HFFc6 (cell line): Measurements from ENCODE around the gene CACNG6. TPM values are rescaled to one million over a fixed set of nuclear protein-coding genes. Genes with fewer than 3 reads are reported as not detected.

ENCODE experiments used
- DNase-seq: peaks from one replicate; pipeline ENCODE4 v3.0.0-alpha.2; 2018
- H3K27ac Mint-ChIP-seq: 2 replicates; pipeline ENCODE4 v1.8.0; 2020; ENCODE audit warnings: mild to moderate bottlenecking, mixed read lengths
- H3K27me3 Mint-ChIP-seq: 2 replicates; pipeline ENCODE4 v1.8.0; 2021; ENCODE audit warnings: mild to moderate bottlenecking, moderate library complexity, mixed read lengths; ENCODE audit not compliant: insufficient read depth
- H3K36me3 Mint-ChIP-seq: 2 replicates; pipeline ENCODE4 v1.8.0; 2021; ENCODE audit warnings: low read depth, mixed read lengths
- H3K4me1 Mint-ChIP-seq: 2 replicates; pipeline ENCODE4 v1.8.0; 2020; ENCODE audit warnings: low read depth, mixed read lengths
- H3K4me3 Mint-ChIP-seq: 2 replicates; pipeline ENCODE4 v1.8.0; 2020; ENCODE audit warnings: mild to moderate bottlenecking, moderate library complexity, mixed read lengths
- H3K9me3 Mint-ChIP-seq: 2 replicates; pipeline ENCODE4 v1.8.0; 2020; ENCODE audit warnings: mild to moderate bottlenecking, mixed read lengths
- CTCF ChIP-seq: fragments of 200-600 bp; sonication (generic); IDR thresholded peaks from 2 replicates; pipeline ENCODE4 v1.5.0; 2021; ENCODE audit warnings: antibody characterized with exemption, mild to moderate bottlenecking
- total RNA-seq, 6 experiments: library from RNA; stranded (reverse); fragmentation: NEBNext Ultra II Directional; extraction: Animal tissue kit (Norgen Biotek cat#: 25700); gene quantifications; 2 replicates in 1 of 6; 3 replicates in 5 of 6; pipeline ENCODE4 v1.2.3, GENCODE V29; 2021

Gene CACNG6
- total RNA-seq, 6 experiments from 2014 or later: not detected

GRCh38 chr19:54009440-54009839 is 18.0 kb downstream of the CACNG6 start:
- no peak overlapping the region for H3K4me3 Mint-ChIP-seq
- no peaks in the 10 kb centered on the region for H3K9me3 Mint-ChIP-seq
- no peaks in the 10 kb centered on the region for H3K36me3 Mint-ChIP-seq
- H3K27ac Mint-ChIP-seq: no peak overlapping the region
- TF ChIP-seq CTCF: no peak
- DNase-seq: no peak
- peaks cover 21% of the 10 kb centered on the region for H3K4me1 Mint-ChIP-seq
- H3K27me3 Mint-ChIP-seq: peaks cover 2% of the 10 kb centered on the region; the same call in 1 of the 2 replicates

- Mint-ChIP-seq H3K4me1 (peaks cover 21% of the 10 kb centered on the region), H3K36me3 (no peaks in the 10 kb centered on the region), H3K4me3 (no peak overlapping the region), H3K9me3 (no peaks in the 10 kb centered on the region), H3K27ac (no peak overlapping the region), H3K27me3 (peaks cover 5% of the 10 kb centered on the region; the same call in 1 of the 2 replicates)
- TF ChIP-seq CTCF: no peak
- DNase-seq: no peak
These were observed 19.0 kb downstream of the CACNG6 start for GRCh38 chr19:54010474-54010873.

- no peak overlapping the region for H3K27ac Mint-ChIP-seq
- TF ChIP-seq CTCF: no peak
- H3K4me1 Mint-ChIP-seq: peaks cover 21% of the 10 kb centered on the region
- no peak overlapping the region for H3K4me3 Mint-ChIP-seq
- DNase-seq: no peak
- no peaks in the 10 kb centered on the region; the same call in 1 of the 2 replicates for H3K9me3 Mint-ChIP-seq
- no peaks in the 10 kb centered on the region for H3K36me3 Mint-ChIP-seq
- peaks cover 6% of the 10 kb centered on the region; the same call in 1 of the 2 replicates for H3K27me3 Mint-ChIP-seq
These were observed 20.2 kb downstream of the CACNG6 start for GRCh38 chr19:54011507-54012211.

GRCh38 chr19:54013866-54014265 is 22.4 kb downstream of the CACNG6 start:
- DNase-seq: no peak
- Mint-ChIP-seq H3K4me3 (no peak overlapping the region), H3K27me3 (peaks cover 6% of the 10 kb centered on the region; the same call in 1 of the 2 replicates), H3K9me3 (peaks cover 5% of the 10 kb centered on the region; the same call in 1 of the 2 replicates), H3K36me3 (peaks cover 3% of the 10 kb centered on the region; the same call in 1 of the 2 replicates), H3K4me1 (peaks cover 21% of the 10 kb centered on the region), H3K27ac (no peak overlapping the region)
- TF ChIP-seq CTCF: no peak

- Mint-ChIP-seq H3K27me3 (peaks cover 6% of the 10 kb centered on the region; the same call in 1 of the 2 replicates), H3K9me3 (peaks cover 5% of the 10 kb centered on the region; the same call in 1 of the 2 replicates), H3K4me1 (peaks cover 29% of the 10 kb centered on the region), H3K27ac (no peak overlapping the region), H3K36me3 (peaks cover 3% of the 10 kb centered on the region; the same call in 1 of the 2 replicates), H3K4me3 (no peak overlapping the region)
- no peak for DNase-seq
- no peak for TF ChIP-seq CTCF
These were observed 23.6 kb downstream of the CACNG6 start for GRCh38 chr19:54014920-54015560.
